GM23248 (cell line): ENCODE results near the gene IL31RA.

Experiments used
- EZH2 ChIP-seq: fragments of 200-600 bp; sonication (generic); IDR thresholded peaks from 2 replicates; pipeline ENCODE4 v1.6.1; 2018; ENCODE audit warnings: antibody characterized with exemption, mild to moderate bottlenecking; ENCODE audit not compliant: insufficient read depth, poor library complexity, severe bottlenecking
- EZH2phosphoT487 ChIP-seq: fragments of 200-600 bp; sonication (generic); IDR thresholded peaks from 2 replicates; pipeline ENCODE4 v1.6.1; 2018; ENCODE audit warnings: antibody characterized with exemption, moderate library complexity, mild to moderate bottlenecking, low read depth; ENCODE audit not compliant: insufficient read depth

- TF ChIP-seq EZH2: no peak
- TF ChIP-seq EZH2phosphoT487: no peak
Measured at GRCh38 chr5:55916986-55917385, 65.8 kb downstream of the IL31RA start.
